Measurements from ENCODE around the gene CNNM2.

Gene CNNM2

GRCh38 chr10:102917962-102918816, at the start of gene CNNM2:
CNNM2 (plus strand) TSS chr10:102918294; CDS start chr10:102918481, 187 bp downstream.
- peak; percentile 100 for DNase-seq (ENCODE audit: low read depth, low spot score)

- DNase-seq (ENCODE audit: low read depth, low spot score), result peak; percentile 14
Measured at GRCh38 chr10:102868911-102869257, 49.2 kb upstream of the CNNM2 start.

- DNase-seq (ENCODE audit: low read depth, low spot score), result peak; percentile 69
Measured at GRCh38 chr10:102869258-102870198, 48.6 kb upstream of the CNNM2 start, which contains the start of gene AS3MT. AS3MT (plus strand) TSS chr10:102869470; CDS start chr10:102869593, 123 bp downstream.

GRCh38 chr10:102870221-102870620, 47.9 kb upstream of the CNNM2 start:
- no peak for DNase-seq (ENCODE audit: low read depth, low spot score)

GRCh38 chr10:102872163-102872562, 45.9 kb upstream of the CNNM2 start:
- DNase-seq (ENCODE audit: low read depth, low spot score), result no peak

- DNase-seq (ENCODE audit: low read depth, low spot score), result no peak
Measured at GRCh38 chr10:102876747-102877153, 41.3 kb upstream of the CNNM2 start.

GRCh38 chr10:102878629-102879028, 39.5 kb upstream of the CNNM2 start:
- DNase-seq (ENCODE audit: low read depth, low spot score), result no peak

GRCh38 chr10:102880256-102880655, 37.8 kb upstream of the CNNM2 start:
- DNase-seq (ENCODE audit: low read depth, low spot score), result no peak

- no peak for DNase-seq (ENCODE audit: low read depth, low spot score)
Measured at GRCh38 chr10:102888048-102888447, 30.0 kb upstream of the CNNM2 start.

GRCh38 chr10:102894466-102895213, 23.5 kb upstream of the CNNM2 start:
- no peak for DNase-seq (ENCODE audit: low read depth, low spot score)

GRCh38 chr10:102900006-102900405, 18.1 kb upstream of the CNNM2 start:
- DNase-seq (ENCODE audit: low read depth, low spot score), result no peak

- DNase-seq (ENCODE audit: low read depth, low spot score), result no peak
Measured at GRCh38 chr10:102904346-102904745, 13.7 kb upstream of the CNNM2 start.

GRCh38 chr10:102906507-102906906, 11.6 kb upstream of the CNNM2 start:
- DNase-seq (ENCODE audit: low read depth, low spot score), result no peak

- DNase-seq (ENCODE audit: low read depth, low spot score), result no peak
Measured at GRCh38 chr10:102914781-102915180, 3.3 kb upstream of the CNNM2 start.

- no peak for DNase-seq (ENCODE audit: low read depth, low spot score)
Measured at GRCh38 chr10:102916173-102916572, 1.9 kb upstream of the CNNM2 start.

- DNase-seq (ENCODE audit: low read depth, low spot score), result peak; percentile 86
Measured at GRCh38 chr10:102917314-102917961, 656 bp upstream of the CNNM2 start.

GRCh38 chr10:102918817-102919245, 737 bp downstream of the CNNM2 start:
- DNase-seq (ENCODE audit: low read depth, low spot score), result no peak

GRCh38 chr10:102919246-102919959, 1.3 kb downstream of the CNNM2 start:
- peak; percentile 45 for DNase-seq (ENCODE audit: low read depth, low spot score)

- DNase-seq (ENCODE audit: low read depth, low spot score), result peak; percentile 7
Measured at GRCh38 chr10:102919992-102920739, 2.1 kb downstream of the CNNM2 start.

- no peak for DNase-seq (ENCODE audit: low read depth, low spot score)
Measured at GRCh38 chr10:102923601-102924000, 5.5 kb downstream of the CNNM2 start.

Measured in astrocyte of the hippocampus (primary cell).